Measurements from ENCODE around the gene LETM1.

LETM1 gene

GRCh38 chr4:1871471-1872021 is 15.6 kb upstream of the LETM1 start:
- DNase-seq = no peak

- peak; percentile 19 for DNase-seq
Observed at GRCh38 chr4:1870578-1871443, 14.9 kb upstream of the LETM1 start, which contains the start of gene NSD2. NSD2 (plus strand) TSS chr4:1871393; CDS start chr4:1900655, 29,262 bp downstream.

- DNase-seq = peak; percentile 32
Observed at GRCh38 chr4:1870328-1870577, 14.3 kb upstream of the LETM1 start.

- DNase-seq = no peak
Observed at GRCh38 chr4:1869530-1870327, 13.8 kb upstream of the LETM1 start.

GRCh38 chr4:1868912-1869311 is 13.0 kb upstream of the LETM1 start:
- no peak for DNase-seq

DNA sequence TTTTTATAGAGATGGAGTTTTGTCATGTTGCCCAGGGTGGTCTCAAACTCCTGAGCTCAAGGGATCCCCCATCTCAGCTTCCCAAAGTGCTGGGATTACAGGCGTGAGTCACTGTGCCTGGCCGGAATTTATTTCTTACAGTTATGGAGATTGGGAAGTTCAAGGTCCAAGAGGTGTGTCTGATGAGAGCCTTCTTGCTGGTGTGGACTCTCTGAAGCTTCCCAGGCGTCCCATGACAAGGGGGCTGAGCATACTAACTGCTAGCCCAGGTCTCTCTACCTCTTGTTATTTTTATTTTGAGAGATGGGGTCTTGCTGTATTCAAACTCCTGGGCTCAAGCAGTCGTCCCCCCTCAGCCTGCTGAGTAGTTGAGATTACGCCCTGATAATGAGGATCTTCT is 12.3 kb upstream of the LETM1 start:
- no peak for DNase-seq

DNA sequence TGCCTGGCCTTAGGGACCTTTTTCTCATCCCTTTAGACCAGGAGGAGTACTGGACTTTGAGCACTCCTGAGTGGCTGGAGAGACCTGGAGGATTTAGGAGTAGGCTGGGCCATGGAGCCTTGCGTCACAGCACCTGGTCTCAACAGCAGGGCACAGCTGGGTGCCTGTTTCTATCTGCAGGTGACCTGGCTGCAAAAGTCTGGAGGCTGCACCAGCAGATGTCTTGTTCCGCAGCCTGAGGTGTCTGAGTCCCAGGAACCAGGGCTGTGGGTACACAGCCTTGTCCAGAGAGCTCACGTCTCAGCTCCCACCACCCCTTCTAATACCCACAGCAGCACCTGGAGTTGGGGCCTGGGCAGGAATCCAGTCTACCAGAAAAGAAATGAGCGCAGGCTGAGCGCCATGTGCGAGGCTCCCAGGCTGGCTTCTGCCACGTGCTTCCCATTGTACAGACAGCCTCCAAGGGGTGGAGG is 10.3 kb upstream of the LETM1 start:
- DNase-seq = no peak

DNA sequence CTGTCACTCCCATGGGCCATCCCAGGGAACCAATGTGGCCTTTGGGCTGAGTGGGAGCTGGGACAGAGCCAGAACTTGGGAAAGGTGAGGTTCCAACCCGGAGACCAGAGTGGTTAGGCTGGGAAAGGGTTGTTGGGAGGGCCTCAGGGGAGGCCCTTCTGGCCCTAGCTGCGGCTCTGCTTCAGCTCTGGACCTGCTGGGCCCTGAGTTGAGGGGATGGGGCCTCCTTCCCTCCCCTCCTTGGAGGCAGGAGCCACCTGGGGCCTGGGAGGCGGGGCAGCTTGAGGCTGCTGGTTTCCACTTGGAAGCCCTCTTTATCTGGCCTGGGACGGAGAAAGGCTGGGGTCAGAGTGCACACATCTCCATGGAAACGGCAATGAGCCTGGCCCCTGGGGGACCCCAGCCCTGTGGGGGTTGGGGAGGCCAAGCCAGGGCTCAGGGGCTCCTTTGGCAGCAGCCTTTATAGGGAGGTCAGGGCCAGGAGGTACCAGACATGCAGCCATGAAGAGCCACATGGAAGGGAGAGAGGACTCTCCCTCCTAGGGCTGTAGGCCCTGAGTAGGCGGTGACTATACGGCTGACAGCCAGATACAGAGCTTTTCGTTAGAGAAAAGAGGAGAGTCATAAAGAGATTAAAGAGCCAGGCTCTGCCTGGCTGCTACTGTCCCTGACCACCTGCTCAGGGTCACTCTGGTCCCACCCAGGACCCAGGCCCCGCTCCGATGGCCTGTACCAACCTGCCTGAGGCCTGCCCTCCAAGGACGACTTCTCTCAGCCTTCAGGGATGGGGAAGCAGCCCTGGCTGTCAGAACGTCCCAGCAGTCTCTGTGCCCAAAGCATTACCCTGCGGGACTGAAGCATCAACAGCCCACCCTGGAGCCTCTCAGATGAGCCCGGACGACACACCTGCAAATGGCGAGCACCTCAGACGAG is 8.4 kb upstream of the LETM1 start:
- DNase-seq = no peak

- DNase-seq = no peak
Observed at GRCh38 chr4:1863297-1864033, 7.5 kb upstream of the LETM1 start.

- no peak for DNase-seq
Observed at GRCh38 chr4:1862961-1863296, 7.0 kb upstream of the LETM1 start.

- DNase-seq = no peak
Observed at GRCh38 chr4:1862055-1862911, 6.3 kb upstream of the LETM1 start.

GRCh38 chr4:1859389-1859753 is 3.4 kb upstream of the LETM1 start:
- no peak for DNase-seq

DNA sequence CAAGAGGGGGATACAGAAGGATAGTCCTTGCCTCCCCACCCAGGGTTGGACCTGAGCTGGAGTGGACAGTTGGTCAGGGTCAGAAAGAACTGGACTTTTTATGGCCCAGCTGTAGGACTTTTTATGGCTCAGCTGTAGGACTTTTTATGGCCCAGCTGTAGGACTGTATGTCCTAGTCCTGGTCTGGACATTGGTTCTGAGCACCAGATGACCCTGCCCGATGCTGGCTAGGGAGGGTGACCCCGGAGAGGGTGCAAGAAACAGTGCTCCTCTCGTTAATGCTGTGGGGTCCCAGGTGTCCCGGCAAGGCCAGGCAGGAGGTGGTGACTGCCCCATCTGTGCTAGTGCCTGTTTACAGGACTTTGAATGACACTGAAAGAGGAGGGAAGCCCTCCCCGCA is 2.0 kb upstream of the LETM1 start:
- no peak for DNase-seq

DNA sequence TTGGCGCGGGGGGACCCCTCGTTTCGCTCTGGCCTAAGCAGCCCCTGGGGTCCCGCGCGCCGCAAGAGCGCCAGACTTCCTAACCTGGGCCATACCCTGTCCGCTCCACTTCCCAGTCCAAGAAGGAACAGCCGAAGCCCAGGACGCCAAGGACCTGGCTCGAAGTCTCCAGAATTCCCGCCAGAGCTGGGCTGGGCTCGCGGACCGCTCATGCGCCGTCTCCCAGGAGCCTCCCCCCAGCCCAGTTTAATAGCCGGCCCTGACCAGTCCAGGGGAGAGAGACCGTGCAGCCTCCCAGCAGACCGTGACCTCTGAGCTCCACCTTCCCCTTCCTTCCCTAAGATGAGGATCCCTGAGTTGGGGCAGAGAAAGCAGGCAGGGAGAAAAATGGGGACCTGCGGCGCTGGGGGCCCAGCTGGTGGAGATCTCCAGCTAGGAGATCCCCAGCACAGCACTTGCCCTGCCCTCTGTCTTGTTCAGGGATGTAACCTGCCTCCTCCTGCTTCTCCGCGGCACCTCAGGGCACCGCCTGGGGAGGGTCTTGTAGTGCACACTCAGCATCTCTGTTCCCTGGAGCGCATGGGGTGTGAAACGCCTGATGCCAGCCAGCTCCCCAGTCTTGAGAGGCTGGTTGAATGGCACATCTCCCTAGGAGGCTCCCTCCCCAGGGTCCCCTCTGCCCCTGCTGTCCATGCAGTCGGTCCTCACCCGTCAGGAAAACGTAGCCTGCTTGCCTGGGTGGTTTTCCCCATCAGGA is 1.2 kb upstream of the LETM1 start:
- no peak for DNase-seq

- no peak for DNase-seq
Observed at GRCh38 chr4:1855333-1856070, 454 bp downstream of the LETM1 start.

GRCh38 chr4:1854752-1855151 is 1.2 kb downstream of the LETM1 start:
- no peak for DNase-seq

DNA sequence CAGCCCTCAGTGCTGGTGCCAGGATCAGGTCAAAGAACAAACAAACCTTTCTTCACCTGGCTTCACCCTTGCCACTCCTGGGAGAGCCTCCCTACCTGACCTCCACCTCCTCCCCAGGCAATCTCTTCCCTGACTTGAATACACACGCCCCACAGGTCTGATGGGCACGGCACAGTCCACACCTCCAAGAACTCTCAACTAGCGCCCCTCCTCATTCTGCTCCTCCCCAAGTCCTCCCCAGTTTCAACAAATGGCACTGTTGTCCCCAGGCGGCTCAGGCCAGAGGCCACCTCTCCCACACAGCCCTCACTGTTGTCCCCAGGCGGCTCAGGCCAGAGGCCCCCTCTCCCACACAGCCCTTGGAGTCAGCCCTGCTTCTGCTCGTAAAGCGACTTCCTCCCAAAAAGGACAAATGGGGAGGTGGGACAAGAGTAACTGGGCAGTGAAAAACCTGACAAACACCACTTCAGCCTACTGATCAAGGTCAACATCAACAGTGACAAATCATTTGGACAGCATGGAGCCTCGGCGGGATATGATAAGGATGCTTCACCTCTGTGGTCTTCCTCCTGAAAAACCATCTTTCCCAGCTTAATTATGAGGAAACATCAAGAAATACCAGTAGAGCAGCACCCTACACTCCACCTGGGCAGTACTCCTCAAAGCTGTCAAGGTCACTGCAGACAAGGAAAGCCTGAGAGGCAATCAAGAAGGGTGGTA is 2.9 kb downstream of the LETM1 start:
- DNase-seq = no peak

GRCh38 chr4:1851575-1852410 is 4.2 kb downstream of the LETM1 start:
- no peak for DNase-seq
